Right lobe of liver (tissue), 6 donors: ENCODE data around the gene COL23A1. TPM values are rescaled to one million over a fixed set of nuclear protein-coding genes. Genes with fewer than 3 reads are reported as not detected.

Experiments
- ATAC-seq, 4 donors: fragments of 200-7000 bp; cut with Tn5 transposase; one replicate each; pipeline ENCODE4 v1.9.1; 2020; ENCODE audit warnings: mild to moderate bottlenecking in 4 of 4, moderate library complexity in 4 of 4
- DNase-seq, 3 donors: peaks; one replicate each; pipeline ENCODE4 v3.0.0-alpha.2; 2020
- H3K27ac ChIP-seq, 3 donors: fragments of 200-600 bp; one replicate each; pipeline ENCODE4 v1.8.0; 2022
- H3K27me3 ChIP-seq, 2 donors: fragments of 200-600 bp; one replicate each; pipeline ENCODE4 v1.8.0; 2022
- H3K36me3 ChIP-seq, 4 donors: fragments of 200-600 bp; sonication (generic) in 1 of 4; one replicate each; pipeline versions ENCODE4 v1.5.1 to v1.8.0; 2017 to 2022; ENCODE audit warnings: control low read depth in 1 of 4
- H3K4me1 ChIP-seq, 4 donors: fragments of 200-600 bp; sonication (generic) in 1 of 4; one replicate each; pipeline versions ENCODE4 v1.5.1 to v1.8.0; 2017 to 2022; ENCODE audit warnings: control low read depth in 1 of 4
- H3K4me3 ChIP-seq, 3 donors: fragments of 200-600 bp; one replicate each; pipeline ENCODE4 v1.8.0; 2022
- H3K9me3 ChIP-seq, 4 donors: fragments of 200-600 bp; sonication (generic) in 1 of 4; one replicate each; pipeline versions ENCODE4 v1.5.1 to v1.8.0; 2017 to 2022; ENCODE audit warnings: control low read depth in 1 of 4
- POLR2A ChIP-seq: fragments of 450-650 bp; IDR thresholded peaks from one replicate; pipeline ENCODE4 v1.6.1; 2017; ENCODE audit warnings: antibody characterized with exemption, mild to moderate bottlenecking
- WGBS: methylation state at CpG from one replicate; pipeline ENCODE4 v1.1.6; 2018; ENCODE audit warnings: low coverage, low lambda C conversion rate; ENCODE audit not compliant: insufficient coverage; ENCODE audit errors: missing lambda C conversion rate; 5-methylcytosine and 5-hydroxymethylcytosine counted together
- intact Hi-C, 2 donors: fragments of 100-400 bp; cut with DNase I; formaldehyde crosslinking; loops; one replicate each; pipeline versions ENCODE4 v1.11.2 to v1.14.1; 2022
- total RNA-seq, 6 experiments: library from RNA; depleted of rRNA in 2 of 6; stranded (reverse); fragments of >200 nt in 2 of 6; fragmentation: NEBNext Ultra II Directional in 3 of 6; extraction: Animal tissue kit (Norgen Biotek cat#: 25700) in 3 of 6; gene quantifications; one replicate each; pipeline versions ENCODE4 v1.1.0 to v1.2.4, GENCODE V29; 2016 to 2023
- TF ChIP-seq, protein P1 (sequence below), 4 donors: fragments of 200-600 bp in 3 of 4; fragments of 450-650 bp in 1 of 4; IDR thresholded peaks; one replicate each; pipeline versions ENCODE4 v1.5.1 to v1.8.0; 2016 to 2022; ENCODE audit warnings: antibody characterized with exemption in 4 of 4, mild to moderate bottlenecking in 2 of 4
- donor health status: DM: no; HTN: yes; CAD: no.
- donor health status: DM: no; HTN: no; CAD: no.
- donor health status: DM: no; HTN: no; CAD: no.
- donor health status: DM: no; HTN: yes; CAD: no.
- donor health status: DM: no; HTN: yes; CAD: no.

The COL23A1 gene
- total RNA-seq, 6 experiments from 2014 or later = 0.25 to 1.2 (median 0.50) TPM

DNA sequence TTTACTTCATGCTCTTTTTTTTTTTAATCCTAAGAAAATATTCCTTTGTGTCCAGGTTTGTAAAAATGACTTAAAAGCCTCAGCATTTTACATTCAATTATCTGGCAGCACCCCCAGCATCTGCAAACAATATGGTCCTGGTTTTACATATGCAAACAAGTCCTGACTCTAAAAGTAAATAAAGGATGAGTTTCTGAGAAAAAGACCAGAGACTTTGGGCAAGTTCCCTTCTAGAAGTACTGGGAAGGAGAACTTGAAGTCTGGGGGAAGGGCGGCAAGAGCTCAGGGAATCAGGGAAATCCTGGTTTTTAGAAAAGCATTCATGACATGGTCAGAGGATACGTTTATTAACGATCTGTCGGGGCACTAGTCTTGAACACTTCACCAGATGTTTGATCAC, 25.8 kb downstream of the COL23A1 start:
- Histone ChIP-seq H3K4me3 (no peak overlapping the region), H3K4me1 (no peaks in the 10 kb centered on the region), H3K27me3 (no peaks in the 10 kb centered on the region), H3K36me3 (no peaks in the 10 kb centered on the region), H3K27ac (no peak overlapping the region), H3K9me3 (no peaks in the 10 kb centered on the region)
- ATAC-seq (no peak), DNase-seq (no peak)
- 14% methylated on average over 4 of the region's 4 CpGs for WGBS
- intact Hi-C loops = no loop called here
- no peak for TF ChIP-seq POLR2A
- TF ChIP-seq, protein P1, sequence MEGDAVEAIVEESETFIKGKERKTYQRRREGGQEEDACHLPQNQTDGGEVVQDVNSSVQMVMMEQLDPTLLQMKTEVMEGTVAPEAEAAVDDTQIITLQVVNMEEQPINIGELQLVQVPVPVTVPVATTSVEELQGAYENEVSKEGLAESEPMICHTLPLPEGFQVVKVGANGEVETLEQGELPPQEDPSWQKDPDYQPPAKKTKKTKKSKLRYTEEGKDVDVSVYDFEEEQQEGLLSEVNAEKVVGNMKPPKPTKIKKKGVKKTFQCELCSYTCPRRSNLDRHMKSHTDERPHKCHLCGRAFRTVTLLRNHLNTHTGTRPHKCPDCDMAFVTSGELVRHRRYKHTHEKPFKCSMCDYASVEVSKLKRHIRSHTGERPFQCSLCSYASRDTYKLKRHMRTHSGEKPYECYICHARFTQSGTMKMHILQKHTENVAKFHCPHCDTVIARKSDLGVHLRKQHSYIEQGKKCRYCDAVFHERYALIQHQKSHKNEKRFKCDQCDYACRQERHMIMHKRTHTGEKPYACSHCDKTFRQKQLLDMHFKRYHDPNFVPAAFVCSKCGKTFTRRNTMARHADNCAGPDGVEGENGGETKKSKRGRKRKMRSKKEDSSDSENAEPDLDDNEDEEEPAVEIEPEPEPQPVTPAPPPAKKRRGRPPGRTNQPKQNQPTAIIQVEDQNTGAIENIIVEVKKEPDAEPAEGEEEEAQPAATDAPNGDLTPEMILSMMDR (IDR thresholded peaks at IDR 0.05) = no peak

DNA sequence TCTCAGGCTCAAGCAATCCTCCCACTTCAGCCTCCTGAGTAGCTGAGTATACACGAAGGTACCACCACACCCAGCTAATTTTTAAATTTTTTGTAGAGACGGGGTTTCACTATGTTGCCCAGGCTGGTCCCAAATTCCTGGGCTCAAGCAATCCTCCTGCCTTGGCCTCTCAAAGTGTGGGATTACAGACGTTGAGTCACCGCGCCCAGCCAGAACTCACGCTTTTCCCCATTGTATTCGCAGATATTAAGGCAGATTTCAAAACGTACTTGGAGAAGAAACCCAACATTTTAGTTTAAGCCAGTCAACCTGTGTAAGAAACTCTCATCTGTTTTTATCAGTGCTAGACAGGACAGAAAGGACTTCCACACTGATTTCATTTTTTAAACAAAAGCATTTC, 26.6 kb downstream of the COL23A1 start:
- Histone ChIP-seq H3K9me3 (no peaks in the 10 kb centered on the region), H3K36me3 (no peaks in the 10 kb centered on the region), H3K4me1 (no peaks in the 10 kb centered on the region), H3K27me3 (no peaks in the 10 kb centered on the region), H3K4me3 (no peak overlapping the region), H3K27ac (no peak overlapping the region)
- 84% methylated on average over 7 of the region's 8 CpGs for WGBS
- TF ChIP-seq, protein P1 (IDR thresholded peaks at IDR 0.05) = no peak
- TF ChIP-seq POLR2A = no peak
- DNase-seq = no peak
- no peak for ATAC-seq
- intact Hi-C loops = no loop called here

DNA sequence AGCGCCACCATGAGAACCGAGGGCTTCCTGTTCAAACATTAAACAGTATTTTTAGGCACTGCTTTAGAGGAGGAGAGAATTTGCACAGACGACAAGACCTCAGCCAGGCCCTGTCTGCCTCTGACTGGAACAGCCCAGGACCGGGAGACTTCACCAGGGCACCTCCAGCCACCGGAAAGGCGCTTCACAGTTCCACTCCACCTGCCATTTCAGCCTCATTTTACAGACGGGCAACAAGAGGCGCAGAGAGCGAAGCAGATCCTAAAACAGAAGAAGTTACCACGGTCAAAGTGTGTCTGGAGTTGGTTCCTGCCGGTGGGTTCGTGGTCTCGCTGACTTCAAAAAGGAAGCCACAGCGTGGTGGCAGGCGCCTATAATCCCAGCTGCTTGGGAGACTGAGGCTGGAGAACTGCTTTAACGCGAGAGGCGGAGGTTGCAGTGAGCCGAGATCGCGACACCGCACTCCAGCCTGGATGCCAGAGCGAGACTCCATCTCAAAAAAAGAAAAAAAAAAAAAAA, 28.4 kb downstream of the COL23A1 start:
- 48% methylated on average over 10 of the region's 23 CpGs for WGBS
- no peaks in the 10 kb centered on the region for H3K4me1 ChIP-seq
- intact Hi-C loops = no loop called here
- no peak overlapping the region for H3K4me3 ChIP-seq
- no peak for DNase-seq
- TF ChIP-seq, protein P1 (IDR thresholded peaks at IDR 0.05) = no peak
- no peak for TF ChIP-seq POLR2A
- H3K27ac ChIP-seq = no peak overlapping the region
- no peak for ATAC-seq
- no peaks in the 10 kb centered on the region for H3K9me3 ChIP-seq
- H3K27me3 ChIP-seq = no peaks in the 10 kb centered on the region
- no peaks in the 10 kb centered on the region for H3K36me3 ChIP-seq

DNA sequence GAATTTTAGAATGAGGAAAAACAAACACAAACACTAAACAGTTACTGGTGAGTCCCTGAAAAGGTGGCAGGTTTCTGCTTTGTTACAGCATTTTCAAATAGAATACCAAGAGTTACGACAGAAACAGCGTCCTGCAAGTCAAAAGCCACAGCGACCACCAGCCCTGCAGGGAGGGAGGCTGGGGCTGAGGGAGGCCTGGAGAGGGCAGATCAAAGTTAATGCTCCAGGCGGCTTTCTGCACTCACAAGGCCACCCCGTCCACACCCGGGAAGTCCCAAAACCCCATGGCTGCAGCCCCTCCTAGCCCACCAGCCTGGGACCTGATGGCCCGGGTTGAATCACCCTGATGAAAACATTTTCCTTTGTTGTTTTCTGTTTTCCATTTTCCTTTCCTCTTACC, 29.3 kb downstream of the COL23A1 start:
- Histone ChIP-seq H3K27ac (no peak overlapping the region), H3K9me3 (no peaks in the 10 kb centered on the region), H3K4me1 (no peaks in the 10 kb centered on the region), H3K36me3 (no peaks in the 10 kb centered on the region), H3K27me3 (no peaks in the 10 kb centered on the region), H3K4me3 (no peak overlapping the region)
- no peak for TF ChIP-seq POLR2A
- TF ChIP-seq, protein P1 (IDR thresholded peaks at IDR 0.05) = no peak
- DNase-seq (no peak), ATAC-seq (no peak)
- 58% methylated on average over 2 of the region's 7 CpGs for WGBS
- intact Hi-C loops = no loop called here

DNA sequence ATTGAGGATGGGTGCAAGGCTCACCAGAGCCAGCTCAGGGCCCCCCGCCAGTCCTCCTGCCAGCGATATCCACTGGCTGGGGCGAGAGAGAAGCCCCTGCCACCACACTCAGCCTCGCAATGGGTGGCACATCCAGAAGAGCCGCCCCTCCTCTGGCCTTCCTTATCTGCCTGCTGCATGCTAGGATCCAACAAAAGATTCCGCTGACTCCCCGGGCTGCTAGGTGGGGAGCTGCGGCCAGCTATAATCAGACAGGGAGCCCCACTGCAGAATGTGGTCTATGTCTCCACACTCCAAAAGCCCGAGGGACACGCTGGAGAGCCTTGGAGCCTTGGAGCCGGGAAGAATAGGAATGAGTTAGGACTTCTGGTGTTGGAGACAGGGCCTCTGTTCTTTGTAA, 32.8 kb downstream of the COL23A1 start:
- ATAC-seq (no peak), DNase-seq (no peak)
- 60% methylated on average over 1 of the region's 11 CpGs for WGBS
- Histone ChIP-seq H3K27me3 (no peaks in the 10 kb centered on the region), H3K36me3 (no peaks in the 10 kb centered on the region), H3K27ac (no peak overlapping the region), H3K4me3 (no peak overlapping the region), H3K9me3 (no peaks in the 10 kb centered on the region), H3K4me1 (no peaks in the 10 kb centered on the region)
- intact Hi-C loops = no loop called here
- TF ChIP-seq, protein P1 (IDR thresholded peaks at IDR 0.05) = no peak
- no peak for TF ChIP-seq POLR2A
